H1 (cell line): ENCODE measurements around the gene CEP70.

ENCODE experiments used
- BRCA1 ChIP-seq: IDR thresholded peaks from 2 replicates; pipeline ENCODE4 v1.6.1; 2012; ENCODE audit warnings: low read depth, low read length, improper control_type of control experiment
- CHD2 ChIP-seq: IDR thresholded peaks from 2 replicates; pipeline ENCODE4 v1.6.1; 2012; ENCODE audit warnings: low read length, improper control_type of control experiment
- EP300 ChIP-seq, 2 experiments: IDR thresholded peaks; 1 replicate in 1 of 2; 2 replicates in 1 of 2; pipeline ENCODE4 v1.6.1; 2011 to 2012; ENCODE audit warnings: low read depth in 2 of 2, low read length in 2 of 2, mild to moderate bottlenecking in 2 of 2, borderline replicate concordance in 1 of 2, inconsistent platforms in 1 of 2, moderate library complexity in 1 of 2
- EZH2 ChIP-seq: fragments of 200-600 bp; sonication (generic); IDR thresholded peaks from 2 replicates; pipeline ENCODE4 v1.7.1; 2012; ENCODE audit warnings: low read depth, mild to moderate bottlenecking, moderate library complexity, low read length, inconsistent platforms; ENCODE audit not compliant: severe bottlenecking
- GABPA ChIP-seq: IDR thresholded peaks from 2 replicates; pipeline ENCODE4 v1.6.1; 2011; ENCODE audit warnings: mild to moderate bottlenecking, low read length, moderate library complexity, borderline replicate concordance; ENCODE audit not compliant: insufficient read depth
- POLR2A ChIP-seq, 2 experiments: IDR thresholded peaks; 1 replicate in 1 of 2; 2 replicates in 1 of 2; pipeline ENCODE4 v1.6.1; 2011; ENCODE audit warnings: low read depth in 2 of 2, low read length in 2 of 2, mild to moderate bottlenecking in 2 of 2; ENCODE audit errors: control extremely low read depth in 1 of 2
- POLR2AphosphoS5 ChIP-seq: IDR thresholded peaks from 2 replicates; pipeline ENCODE4 v1.6.1; 2011; ENCODE audit warnings: low read depth, low read length
- RXRA ChIP-seq: IDR thresholded peaks from 2 replicates; pipeline ENCODE4 v1.6.1; 2011; ENCODE audit warnings: low read depth, mild to moderate bottlenecking, low read length, moderate library complexity; ENCODE audit not compliant: insufficient read depth
- SIX5 ChIP-seq: IDR thresholded peaks from 2 replicates; pipeline ENCODE4 v1.6.1; 2011; ENCODE audit warnings: mild to moderate bottlenecking, low read depth, low read length
- SP1 ChIP-seq: IDR thresholded peaks from 2 replicates; pipeline ENCODE4 v1.6.1; 2011; ENCODE audit warnings: low read depth, low read length
- SUZ12 ChIP-seq: fragments of 200-600 bp; sonication (generic); IDR thresholded peaks from 2 replicates; pipeline ENCODE4 v1.6.1; 2012; ENCODE audit warnings: mild to moderate bottlenecking, inconsistent platforms, low read length, moderate library complexity, mixed read lengths
- TF ChIP-seq, protein P1 (sequence below), 3 experiments: IDR thresholded peaks; 1 replicate in 2 of 3; 2 replicates in 1 of 3; pipeline versions ENCODE4 v1.5.1 to v1.6.1; 2011; ENCODE audit warnings: low read length in 3 of 3, mild to moderate bottlenecking in 3 of 3, inconsistent platforms in 2 of 3, low read depth in 1 of 3, moderate library complexity in 1 of 3; ENCODE audit not compliant: insufficient read depth in 1 of 3; ENCODE audit errors: control extremely low read depth in 1 of 3

DNA sequence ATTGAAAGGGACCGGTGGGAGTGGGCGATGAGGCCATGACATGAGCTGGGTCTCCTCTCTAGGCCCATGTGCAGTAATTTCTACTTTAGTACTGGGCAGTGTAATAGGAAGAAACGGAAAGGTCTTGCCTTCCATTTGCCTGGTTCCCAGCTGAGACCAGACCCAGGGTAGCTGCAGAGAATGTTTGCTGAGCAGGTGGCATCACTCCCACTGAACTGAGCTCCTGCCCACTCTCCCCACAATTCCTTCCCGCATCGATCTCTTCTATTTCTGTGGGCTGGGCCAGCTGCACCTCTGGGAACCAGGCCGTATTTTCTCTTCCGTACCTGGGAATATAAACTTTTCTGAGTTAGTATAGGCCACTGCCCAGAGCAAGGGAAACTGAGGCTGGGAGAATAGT is 143.9 kb downstream of the CEP70 start:
- TF ChIP-seq POLR2A (IDR thresholded peaks at IDR 0.05; ENCODE audit: control extremely low read depth in 1 of 2, low read depth in 2 of 2, low read length in 2 of 2) (no peak), SP1 (no peak), SUZ12 (no peak), GABPA (no peak), EZH2 (no peak), POLR2AphosphoS5 (no peak), BRCA1 (no peak), CHD2 (no peak), RXRA (no peak), SIX5 (no peak), EP300 (IDR thresholded peaks at IDR 0.05; ENCODE audit: borderline replicate concordance in 1 of 2, low read depth in 2 of 2, low read length in 2 of 2) (no peak)
- TF ChIP-seq, protein P1, sequence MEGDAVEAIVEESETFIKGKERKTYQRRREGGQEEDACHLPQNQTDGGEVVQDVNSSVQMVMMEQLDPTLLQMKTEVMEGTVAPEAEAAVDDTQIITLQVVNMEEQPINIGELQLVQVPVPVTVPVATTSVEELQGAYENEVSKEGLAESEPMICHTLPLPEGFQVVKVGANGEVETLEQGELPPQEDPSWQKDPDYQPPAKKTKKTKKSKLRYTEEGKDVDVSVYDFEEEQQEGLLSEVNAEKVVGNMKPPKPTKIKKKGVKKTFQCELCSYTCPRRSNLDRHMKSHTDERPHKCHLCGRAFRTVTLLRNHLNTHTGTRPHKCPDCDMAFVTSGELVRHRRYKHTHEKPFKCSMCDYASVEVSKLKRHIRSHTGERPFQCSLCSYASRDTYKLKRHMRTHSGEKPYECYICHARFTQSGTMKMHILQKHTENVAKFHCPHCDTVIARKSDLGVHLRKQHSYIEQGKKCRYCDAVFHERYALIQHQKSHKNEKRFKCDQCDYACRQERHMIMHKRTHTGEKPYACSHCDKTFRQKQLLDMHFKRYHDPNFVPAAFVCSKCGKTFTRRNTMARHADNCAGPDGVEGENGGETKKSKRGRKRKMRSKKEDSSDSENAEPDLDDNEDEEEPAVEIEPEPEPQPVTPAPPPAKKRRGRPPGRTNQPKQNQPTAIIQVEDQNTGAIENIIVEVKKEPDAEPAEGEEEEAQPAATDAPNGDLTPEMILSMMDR (IDR thresholded peaks at IDR 0.05; ENCODE audit: control extremely low read depth in 1 of 3, insufficient read depth in 1 of 3, low read depth in 1 of 3, low read length in 3 of 3), result no peak
